ENCODE data around the gene CBARP. TPM values are rescaled to one million over a fixed set of nuclear protein-coding genes. Genes with fewer than 3 reads are reported as not detected.
"Not testable (repeated sequence)": the region's sequence is repeated elsewhere in the genome, so short reads cannot be mapped to it uniquely, and the experiment has no call there.

The CBARP gene
- total RNA-seq, 6 experiments from 2014 or later, result 0.15 to 0.62 (median 0.31) TPM

DNA sequence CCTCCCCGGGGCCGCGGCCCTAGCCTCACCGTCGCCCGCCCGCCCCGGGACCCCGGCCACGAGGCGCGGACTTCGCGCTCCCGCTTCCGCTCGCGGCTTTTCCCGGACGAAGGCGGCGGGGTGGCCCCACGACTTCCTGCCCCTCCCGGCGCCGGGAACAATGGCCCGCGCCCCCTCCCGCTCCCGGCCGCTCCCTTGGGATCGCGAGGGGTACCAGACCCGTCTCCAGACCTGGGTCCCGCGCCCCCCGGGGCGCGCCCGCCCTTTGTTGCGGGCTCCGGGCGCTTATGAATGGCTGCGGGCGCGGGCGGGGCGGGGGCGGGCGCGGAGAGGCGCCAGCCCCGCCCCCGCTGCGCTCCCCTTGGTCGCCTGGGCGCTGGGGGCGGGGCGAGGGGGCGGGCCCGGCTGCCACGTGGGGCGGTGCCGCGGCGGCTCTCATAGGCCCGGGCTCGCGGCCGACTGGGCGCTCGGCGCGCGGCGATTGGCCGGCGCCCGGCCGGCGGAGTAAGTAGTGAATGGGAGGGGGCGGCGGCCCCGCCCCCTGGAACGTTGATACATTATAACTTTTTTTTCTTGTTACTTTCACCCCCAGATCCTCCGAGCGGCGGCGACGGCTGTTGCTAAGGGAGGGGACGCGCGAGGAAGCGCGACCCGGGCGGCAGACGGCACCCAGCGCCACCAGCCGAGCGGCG is 11.6 kb upstream of the CBARP start:
- no peaks in the 10 kb centered on the region for H3K27me3 ChIP-seq
- 0% methylated on average over 18 of the region's 102 CpGs for WGBS (ENCODE audit: insufficient coverage, low coverage, low lambda C conversion rate, missing lambda C conversion rate)
- H3K4me1 ChIP-seq, result peaks cover 0 to 63% (median 27%) of the 10 kb centered on the region in 4 donors
- H3K4me3 ChIP-seq, result peak overlapping the region; percentile 75 to 92 (median 86)
- no peaks in the 10 kb centered on the region for H3K9me3 ChIP-seq
- DNase-seq, result peak; percentile 94 to 96 (median 95)
- H3K27ac ChIP-seq, result peak overlapping the region; percentile 90 to 98 (median 97)
- H3K36me3 ChIP-seq, result peaks cover 6 to 15% (median 8%) of the 10 kb centered on the region in 4 donors
- intact Hi-C loops (cut with DNase I), result no loop called here
- TF ChIP-seq CTCF (IDR thresholded peaks at IDR 0.05) (no peak), POLR2A (IDR thresholded peaks at IDR 0.05) (peak; percentile 91)
- ATAC-seq, result peak; percentile 1 to 24 (median 12)

DNA sequence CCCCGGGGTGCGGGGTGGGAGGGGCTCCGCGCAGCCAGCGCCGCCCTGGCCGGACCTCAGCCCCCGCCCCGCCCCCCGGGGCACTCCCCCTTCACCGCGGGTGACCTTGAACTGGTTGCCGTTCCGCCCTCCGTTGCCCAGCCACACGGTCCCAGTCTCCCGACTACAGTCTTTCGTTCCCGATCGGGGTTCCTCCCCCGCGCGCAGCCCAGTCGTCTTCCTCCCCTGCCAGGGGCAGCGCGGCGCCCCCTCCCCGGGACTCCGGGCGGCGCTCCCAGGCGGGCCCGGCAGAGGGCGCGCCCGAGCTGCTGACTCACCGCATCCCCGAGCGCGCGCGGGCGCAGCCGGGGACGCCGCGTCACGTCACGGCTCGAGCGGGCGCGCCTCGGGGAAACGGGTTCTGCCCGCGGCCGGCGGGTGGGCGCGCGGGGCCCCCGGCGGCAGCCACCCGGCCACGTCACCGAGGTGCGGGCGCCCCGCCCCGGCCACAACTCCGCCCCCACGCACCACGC is 11.0 kb upstream of the CBARP start:
- Histone ChIP-seq H3K27me3 (no peaks in the 10 kb centered on the region), H3K4me1 (peaks cover 0 to 63% (median 27%) of the 10 kb centered on the region in 4 donors), H3K36me3 (peaks cover 0 to 9% (median 2%) of the 10 kb centered on the region in 4 donors), H3K27ac (peak overlapping the region; percentile 90 to 98 (median 97)), H3K4me3 (peak overlapping the region; percentile 75 to 86 (median 78)), H3K9me3 (no peaks in the 10 kb centered on the region)
- ATAC-seq, result peak; percentile 4 to 18 (median 13)
- WGBS (ENCODE audit: insufficient coverage, low coverage, low lambda C conversion rate, missing lambda C conversion rate), result no CpG with 5 or more reads among the region's 74 CpGs
- peak; percentile 91 to 92 (median 91) for DNase-seq
- TF ChIP-seq CTCF (IDR thresholded peaks at IDR 0.05) (peak; percentile 70 to 96 (median 83)), POLR2A (IDR thresholded peaks at IDR 0.05) (no peak)
- intact Hi-C loops (cut with DNase I), result no loop called here

GRCh38 chr19:1248139-1248785 is 10.5 kb upstream of the CBARP start, which contains the start of gene MIDN:
Gene MIDN (plus strand): TSS chr19:1248583. CDS start chr19:1250297, 1,714 bp downstream.
- Histone ChIP-seq H3K4me3 (peak within 1 kb of the TSS; percentile 75 to 86 (median 78)), H3K9me3 (no peaks in the 10 kb centered on the region), H3K27ac (peak within 1 kb of the TSS; percentile 90 to 98 (median 97)), H3K36me3 (peaks cover 0 to 9% (median 1%) of the 10 kb centered on the region in 4 donors), H3K4me1 (peaks cover 0 to 63% (median 27%) of the 10 kb centered on the region in 4 donors), H3K27me3 (no peaks in the 10 kb centered on the region)
- 0% methylated on average over 7 of the region's 60 CpGs for whole genome bisulfite sequencing (ENCODE audit: insufficient coverage, low coverage, low lambda C conversion rate, missing lambda C conversion rate)
- intact Hi-C loops (cut with DNase I), result no loop called here
- TF ChIP-seq CTCF (IDR thresholded peaks at IDR 0.05), result peak; percentile 23 to 44 (median 38)
- TF ChIP-seq POLR2A (IDR thresholded peaks at IDR 0.05), result peak; percentile 95
- DNase-seq (peak; percentile 93), ATAC-seq (peak; percentile 12 to 46 (median 26))

GRCh38 chr19:1247748-1248138 is 9.9 kb upstream of the CBARP start:
- DNase-seq, result no peak

DNA sequence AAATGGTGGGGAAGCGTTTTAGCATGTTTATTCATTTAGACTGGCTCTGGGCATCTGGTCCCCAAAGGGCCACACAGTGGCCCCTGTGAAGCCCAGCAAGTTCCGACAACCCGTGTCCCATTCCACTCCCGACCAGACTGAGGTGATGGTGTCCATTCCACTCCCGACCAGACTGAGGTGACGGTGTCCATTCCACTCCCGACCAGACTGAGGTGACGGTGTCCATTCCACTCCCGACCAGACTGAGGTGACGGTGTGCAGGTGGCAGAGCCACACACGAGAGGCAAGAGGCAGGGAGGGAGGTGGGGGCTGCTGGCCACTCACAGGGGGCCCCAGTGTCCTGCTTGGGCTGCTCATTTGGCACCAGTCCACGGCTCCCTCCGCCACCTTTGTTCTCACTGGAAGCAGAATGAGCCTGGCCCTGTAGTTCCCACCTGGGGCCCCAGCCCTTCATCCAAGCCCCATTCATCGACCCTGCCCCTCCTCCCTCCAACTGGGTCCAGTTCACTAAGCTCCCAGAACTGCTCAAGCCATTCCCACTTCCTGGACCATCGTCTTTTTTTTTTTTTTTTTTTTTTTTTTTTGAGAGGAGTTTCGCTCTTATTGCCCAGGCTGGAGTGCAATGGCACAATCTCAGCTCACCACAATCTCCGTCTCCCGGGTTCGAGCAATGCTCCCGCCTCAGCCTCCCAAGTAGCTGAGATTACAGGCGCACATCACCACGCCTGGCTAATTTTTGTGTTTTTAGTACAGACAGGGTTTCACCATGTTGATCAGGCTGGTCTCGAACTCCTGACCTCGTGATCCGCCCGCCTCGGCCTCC is 8.7 kb upstream of the CBARP start:
- Histone ChIP-seq H3K27ac (peak overlapping the region in 2 of 3 donors; percentile 56 to 92), H3K4me3 (peak overlapping the region in 1 of 3 donors; percentile 40)
- DNase-seq, result peak in 1 of 3 donors; percentile 53

More at GRCh38 chr19:1247748-1248138, 9.9 kb upstream of the CBARP start:
- Histone ChIP-seq H3K9me3 (no peaks in the 10 kb centered on the region), H3K4me3 (peak overlapping the region; percentile 75 to 86 (median 78)), H3K27me3 (no peaks in the 10 kb centered on the region), H3K27ac (peak overlapping the region; percentile 90 to 98 (median 97)), H3K4me1 (peaks cover 0 to 63% (median 27%) of the 10 kb centered on the region in 4 donors), H3K36me3 (peaks cover 0 to 9% (median 1%) of the 10 kb centered on the region in 4 donors)
- 67% methylated on average over 1 of the region's 8 CpGs for WGBS (ENCODE audit: insufficient coverage, low coverage, low lambda C conversion rate, missing lambda C conversion rate)
- intact Hi-C loops (cut with DNase I), result no loop called here
- no peak for TF ChIP-seq CTCF (IDR thresholded peaks at IDR 0.05)
- TF ChIP-seq POLR2A (IDR thresholded peaks at IDR 0.05), result no peak
- peak in 3 of 4 donors; percentile 0 to 2 (median 2) for ATAC-seq

More for the DNA sequence above, 8.7 kb upstream of the CBARP start:
- intact Hi-C loops (cut with DNase I); ATAC-seq; H3K9me3 ChIP-seq; H3K36me3 ChIP-seq; H3K27me3 ChIP-seq: not testable (repeated sequence)
- 76% methylated on average over 12 of the region's 27 CpGs for WGBS (ENCODE audit: insufficient coverage, low coverage, low lambda C conversion rate, missing lambda C conversion rate)
- H3K4me1 ChIP-seq, result peaks cover 0 to 59% (median 24%) of the 10 kb centered on the region in 4 donors

Data from right lobe of liver (tissue), 6 donors.